ENCODE measurements around the gene ANKS1B.

Gene ANKS1B

GRCh38 chr12:98686603-98687002, 1298.1 kb downstream of the ANKS1B start:
- no peaks in the 10 kb centered on the region for H3K27me3 ChIP-seq (ENCODE audit: insufficient read depth, low read length, poor library complexity, severe bottlenecking)
- TF ChIP-seq EZH2phosphoT487 (IDR thresholded peaks at IDR 0.05; ENCODE audit: borderline replicate concordance) (no peak), CTCF (conservative IDR thresholded peaks at IDR 0.05; ENCODE audit: low read length) (no peak)
- no peak overlapping the region for H3K4me2 ChIP-seq (ENCODE audit: low read depth, low read length, poor library complexity, severe bottlenecking)
- no peaks in the 10 kb centered on the region for H4K20me1 ChIP-seq (ENCODE audit: insufficient read depth, low read length, poor library complexity, severe bottlenecking)
- no peak overlapping the region for H2AFZ ChIP-seq (ENCODE audit: low read length)
- H3K4me1 ChIP-seq (ENCODE audit: insufficient read depth, low read length, poor library complexity, severe bottlenecking) = no peaks in the 10 kb centered on the region
- H3K9me2 ChIP-seq (replicated peaks; ENCODE audit: low read depth, low read length) = no peaks in the 10 kb centered on the region
- no peaks in the 10 kb centered on the region for H3K9me3 ChIP-seq (ENCODE audit: insufficient read depth, low read depth, low read length)
- H3K79me2 ChIP-seq (ENCODE audit: insufficient read depth, low read length) = no peaks in the 10 kb centered on the region
- H3K9ac ChIP-seq (ENCODE audit: low read depth, low read length, poor library complexity, severe bottlenecking) = no peak overlapping the region
- H3K4me3 ChIP-seq (ENCODE audit: low read length, poor library complexity, severe bottlenecking) = no peak overlapping the region
- peaks cover 39% of the 10 kb centered on the region; the same call in 1 of the 2 replicates for H3K36me3 ChIP-seq (ENCODE audit: insufficient read depth, low read length)
- no peaks in the 10 kb centered on the region for H3F3A ChIP-seq (ENCODE audit: low read depth)
